Tibial artery (tissue), 4 donors: ENCODE measurements around the gene GDPD4.

Source experiments
- DNase-seq, 2 donors: peaks; one replicate each; pipeline ENCODE4 v3.0.0-alpha.2; 2019
- H3K27ac ChIP-seq, 2 donors: fragments of 200-600 bp; sonication (generic) in 1 of 2; 1 replicate in 1 of 2; 2 replicates in 1 of 2; pipeline ENCODE4 v1.5.1; 2018 to 2019; ENCODE audit warnings: mild to moderate bottlenecking in 1 of 2
- H3K27me3 ChIP-seq, 2 donors: fragments of 200-600 bp; sonication (generic) in 1 of 2; one replicate each; pipeline versions ENCODE4 v1.5.1 to v1.6.0; 2016 to 2019
- H3K36me3 ChIP-seq, 3 donors: fragments of 200-600 bp; sonication (generic) in 2 of 3; one replicate each; pipeline ENCODE4 v1.5.1; 2016 to 2019; ENCODE audit warnings: mild to moderate bottlenecking in 2 of 3
- H3K4me1 ChIP-seq, 4 donors: fragments of 200-600 bp; sonication (generic) in 2 of 4; 1 replicate in 3 of 4; 2 replicates in 1 of 4; pipeline ENCODE4 v1.5.1; 2016 to 2019
- H3K4me3 ChIP-seq, 2 donors: fragments of 200-600 bp; sonication (generic) in 1 of 2; 1 replicate in 1 of 2; 2 replicates in 1 of 2; pipeline ENCODE4 v1.5.1; 2018 to 2019; ENCODE audit warnings: mild to moderate bottlenecking in 2 of 2
- H3K9me3 ChIP-seq, 3 donors: fragments of 200-600 bp; sonication (generic) in 1 of 3; one replicate each; pipeline ENCODE4 v1.5.1; 2016 to 2019
- intact Hi-C: fragments of 100-400 bp; cut with DNase I; formaldehyde crosslinking; loops from one replicate; pipeline ENCODE4 v1.15.0; 2023; ENCODE audit warnings: low total_unique reads
- TF ChIP-seq, protein P1 (sequence below), 2 experiments: fragments of 200-600 bp in 1 of 2; fragments of 450-650 bp in 1 of 2; IDR thresholded peaks; one replicate each; pipeline ENCODE4 v1.5.1; 2017 to 2019; ENCODE audit warnings: antibody characterized with exemption in 2 of 2, mild to moderate bottlenecking in 1 of 2, moderate library complexity in 1 of 2

The GDPD4 gene

DNA sequence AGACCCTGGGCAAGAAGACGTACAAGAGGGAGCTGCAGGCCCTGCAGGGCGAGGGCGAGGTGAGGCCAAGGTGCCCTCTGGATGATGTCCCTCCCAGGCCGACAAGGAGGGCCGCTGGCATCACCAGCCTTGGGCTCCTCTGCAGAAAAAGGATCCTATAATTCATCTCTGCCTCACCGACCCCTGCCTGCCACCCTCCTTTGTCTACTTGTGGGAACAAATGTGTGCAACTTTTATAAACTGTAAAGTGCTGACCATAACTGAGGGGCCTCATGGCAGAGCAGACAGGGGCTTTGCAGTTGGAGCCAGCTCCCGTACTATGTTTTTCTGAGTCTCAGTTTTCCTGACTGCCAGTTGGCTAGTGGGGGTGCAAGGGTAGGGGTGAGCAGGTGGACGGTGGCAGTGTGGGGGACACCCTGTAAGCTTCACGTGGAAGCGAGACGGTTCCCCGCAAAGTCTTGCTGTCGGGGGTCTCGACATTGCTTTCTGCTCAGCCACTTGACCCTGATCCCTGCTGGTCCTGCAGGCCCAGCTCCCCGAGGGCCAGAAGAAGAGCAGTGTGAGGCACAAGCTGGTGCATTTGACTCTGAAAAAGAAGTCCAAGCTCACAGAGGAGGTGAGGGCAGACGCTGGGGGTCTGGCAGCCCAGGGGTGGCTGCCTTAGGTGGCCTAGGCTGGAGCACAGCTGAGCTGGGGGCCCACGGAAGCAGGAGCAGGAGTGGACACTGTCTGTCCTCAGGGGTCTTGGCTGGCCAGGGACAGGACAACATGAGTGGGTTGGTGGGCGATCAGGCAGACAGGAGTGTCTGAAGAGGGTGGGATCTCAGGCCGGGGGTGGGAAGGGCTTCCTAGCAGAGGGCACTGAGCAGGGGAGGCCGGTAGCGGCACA lies 118.7 kb downstream of the GDPD4 start:
- Histone ChIP-seq H3K27me3 (no peaks in the 10 kb centered on the region), H3K4me3 (no peak overlapping the region), H3K36me3 (no peaks in the 10 kb centered on the region), H3K4me1 (peaks cover 0 to 10% (median 2%) of the 10 kb centered on the region in 4 donors), H3K9me3 (no peaks in the 10 kb centered on the region), H3K27ac (no peak overlapping the region)
- TF ChIP-seq, protein P1, sequence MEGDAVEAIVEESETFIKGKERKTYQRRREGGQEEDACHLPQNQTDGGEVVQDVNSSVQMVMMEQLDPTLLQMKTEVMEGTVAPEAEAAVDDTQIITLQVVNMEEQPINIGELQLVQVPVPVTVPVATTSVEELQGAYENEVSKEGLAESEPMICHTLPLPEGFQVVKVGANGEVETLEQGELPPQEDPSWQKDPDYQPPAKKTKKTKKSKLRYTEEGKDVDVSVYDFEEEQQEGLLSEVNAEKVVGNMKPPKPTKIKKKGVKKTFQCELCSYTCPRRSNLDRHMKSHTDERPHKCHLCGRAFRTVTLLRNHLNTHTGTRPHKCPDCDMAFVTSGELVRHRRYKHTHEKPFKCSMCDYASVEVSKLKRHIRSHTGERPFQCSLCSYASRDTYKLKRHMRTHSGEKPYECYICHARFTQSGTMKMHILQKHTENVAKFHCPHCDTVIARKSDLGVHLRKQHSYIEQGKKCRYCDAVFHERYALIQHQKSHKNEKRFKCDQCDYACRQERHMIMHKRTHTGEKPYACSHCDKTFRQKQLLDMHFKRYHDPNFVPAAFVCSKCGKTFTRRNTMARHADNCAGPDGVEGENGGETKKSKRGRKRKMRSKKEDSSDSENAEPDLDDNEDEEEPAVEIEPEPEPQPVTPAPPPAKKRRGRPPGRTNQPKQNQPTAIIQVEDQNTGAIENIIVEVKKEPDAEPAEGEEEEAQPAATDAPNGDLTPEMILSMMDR (IDR thresholded peaks at IDR 0.05), result no peak
- DNase-seq, result no peak
- intact Hi-C loops, result no loop called here

DNA sequence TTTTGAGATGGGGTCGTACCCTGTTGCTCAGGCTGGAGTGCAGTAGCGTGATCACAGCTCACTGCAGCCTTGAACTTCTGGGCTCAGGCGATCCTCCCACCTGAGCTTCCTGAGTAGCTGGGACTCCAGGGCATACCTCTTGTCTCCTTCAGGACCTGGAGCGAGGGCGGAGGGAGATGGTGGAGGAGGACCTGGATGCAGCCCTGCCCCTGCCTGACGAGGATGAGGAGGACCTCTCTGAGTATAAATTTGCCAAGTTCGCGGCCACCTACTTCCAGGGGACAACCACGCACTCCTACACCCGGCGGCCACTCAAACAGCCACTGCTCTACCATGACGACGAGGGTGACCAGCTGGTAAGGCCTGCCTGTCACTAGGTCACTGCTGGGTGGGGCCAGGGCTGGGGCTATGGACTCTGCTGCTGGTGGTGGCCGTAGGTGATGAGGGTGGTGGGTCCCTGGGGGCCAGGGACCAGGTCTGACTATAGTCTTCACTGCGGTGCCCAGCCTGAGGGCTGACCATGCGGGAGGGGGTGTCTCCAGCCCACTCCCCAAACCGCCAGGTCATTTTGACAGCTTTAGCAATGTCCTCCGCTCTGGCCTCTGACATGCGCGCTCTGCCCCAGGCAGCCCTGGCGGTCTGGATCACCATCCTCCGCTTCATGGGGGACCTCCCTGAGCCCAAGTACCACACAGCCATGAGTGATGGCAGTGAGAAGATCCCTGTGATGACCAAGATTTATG lies 119.5 kb downstream of the GDPD4 start:
- intact Hi-C loops, result no loop called here
- DNase-seq, result no peak
- Histone ChIP-seq H3K36me3 (no peaks in the 10 kb centered on the region), H3K9me3 (no peaks in the 10 kb centered on the region), H3K4me1 (peaks cover 0 to 10% (median 2%) of the 10 kb centered on the region in 4 donors), H3K27me3 (no peaks in the 10 kb centered on the region), H3K27ac (no peak overlapping the region), H3K4me3 (no peak overlapping the region)
- TF ChIP-seq, protein P1 (IDR thresholded peaks at IDR 0.05), result no peak

DNA sequence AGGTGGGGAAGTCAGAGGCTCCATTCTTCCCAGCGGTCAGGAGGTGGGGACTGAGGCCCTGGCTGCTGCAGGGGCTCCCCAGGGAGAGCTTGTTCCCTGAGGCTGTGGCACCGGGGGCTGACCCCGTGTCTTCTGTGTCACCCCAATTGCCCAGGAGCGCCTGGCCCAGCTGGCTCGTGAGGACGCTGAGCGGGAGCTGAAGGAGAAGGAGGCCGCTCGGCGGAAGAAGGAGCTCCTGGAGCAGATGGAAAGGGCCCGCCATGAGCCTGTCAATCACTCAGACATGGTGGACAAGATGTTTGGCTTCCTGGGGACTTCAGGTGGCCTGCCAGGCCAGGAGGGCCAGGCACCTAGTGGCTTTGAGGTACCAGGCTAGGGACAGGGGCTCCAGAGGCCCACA lies 120.3 kb downstream of the GDPD4 start:
- Histone ChIP-seq H3K27ac (no peak overlapping the region), H3K27me3 (no peaks in the 10 kb centered on the region), H3K4me3 (no peak overlapping the region), H3K36me3 (no peaks in the 10 kb centered on the region), H3K9me3 (no peaks in the 10 kb centered on the region), H3K4me1 (peaks cover 0 to 10% (median 2%) of the 10 kb centered on the region in 4 donors)
- DNase-seq, result no peak
- intact Hi-C loops, result no loop called here
- TF ChIP-seq, protein P1 (IDR thresholded peaks at IDR 0.05), result no peak

DNA sequence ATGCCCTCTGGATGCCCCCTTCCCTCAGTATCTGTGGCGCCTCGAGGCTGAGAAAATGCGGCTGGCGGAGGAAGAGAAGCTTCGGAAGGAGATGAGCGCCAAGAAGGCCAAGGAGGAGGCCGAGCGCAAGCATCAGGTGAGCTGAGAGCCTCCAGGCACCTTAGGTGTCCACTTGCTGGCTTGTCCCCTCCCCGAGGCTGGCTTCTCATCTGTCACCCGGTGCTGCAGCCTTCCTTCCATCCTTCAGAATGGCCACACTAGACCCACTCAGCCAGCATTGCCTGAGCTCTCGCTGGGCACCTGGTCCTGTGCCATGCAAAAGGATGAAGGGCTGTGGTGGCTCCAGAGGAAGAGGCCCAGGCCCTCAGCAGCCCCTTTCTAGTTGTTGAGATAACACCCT lies 121.1 kb downstream of the GDPD4 start:
- DNase-seq, result no peak
- no peaks in the 10 kb centered on the region for H3K9me3 ChIP-seq
- H3K36me3 ChIP-seq, result no peaks in the 10 kb centered on the region
- TF ChIP-seq, protein P1 (IDR thresholded peaks at IDR 0.05), result no peak
- intact Hi-C loops, result no loop called here
- H3K27ac ChIP-seq, result no peak overlapping the region
- H3K4me1 ChIP-seq, result peaks cover 0 to 10% (median 2%) of the 10 kb centered on the region in 4 donors
- no peak overlapping the region for H3K4me3 ChIP-seq
- H3K27me3 ChIP-seq, result no peaks in the 10 kb centered on the region

DNA sequence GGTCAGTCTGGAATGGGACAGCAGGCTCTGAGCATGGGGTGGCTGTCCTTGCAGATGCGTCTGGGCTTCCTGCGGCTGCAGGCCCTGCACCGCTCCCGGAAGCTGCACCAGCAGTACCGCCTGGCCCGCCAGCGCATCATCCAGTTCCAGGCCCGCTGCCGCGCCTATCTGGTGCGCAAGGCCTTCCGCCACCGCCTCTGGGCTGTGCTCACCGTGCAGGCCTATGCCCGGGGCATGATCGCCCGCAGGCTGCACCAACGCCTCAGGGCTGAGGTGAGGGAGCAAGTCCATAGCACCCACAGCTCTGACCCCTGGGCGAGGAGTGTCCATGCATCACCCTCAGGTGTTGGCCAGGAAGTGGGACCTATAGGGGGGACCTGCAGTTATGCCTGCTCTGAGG lies 121.8 kb downstream of the GDPD4 start:
- intact Hi-C loops, result no loop called here
- Histone ChIP-seq H3K36me3 (no peaks in the 10 kb centered on the region), H3K27ac (no peak overlapping the region), H3K9me3 (no peaks in the 10 kb centered on the region), H3K4me3 (no peak overlapping the region), H3K27me3 (no peaks in the 10 kb centered on the region), H3K4me1 (peaks cover 0 to 10% (median 2%) of the 10 kb centered on the region in 4 donors)
- TF ChIP-seq, protein P1 (IDR thresholded peaks at IDR 0.05), result no peak
- no peak for DNase-seq
